Measurements from ENCODE around the gene RRAGC. TPM values are rescaled to one million over a fixed set of nuclear protein-coding genes. Genes with fewer than 3 reads are reported as not detected.

Gene RRAGC
- total and polyA plus RNA-seq, 9 of the 15 experiments (the other 6 are each of a cell fraction or from before 2014, with no cell fraction given) = 3.9 to 16.9 (median 10.9) TPM

GRCh38 chr1:38815903-38816627 lies 43.5 kb downstream of the RRAGC start (continued):
- TF ChIP-seq MNT (conservative IDR thresholded peaks at IDR 0.05) = peak; percentile 39 to 74
- TF ChIP-seq XRCC3 (IDR thresholded peaks at IDR 0.05) = no peak
- peak; percentile 96 for TF ChIP-seq PCBP1 (IDR thresholded peaks at IDR 0.05; ENCODE audit: low read depth, low read length, poor library complexity, severe bottlenecking)
- TF ChIP-seq FOXJ2 (tag; IDR thresholded peaks at IDR 0.05) = no peak
- no peak for TF ChIP-seq TSHZ1 (CRISPR knock-in tag; IDR thresholded peaks at IDR 0.05)
- no peak for TF ChIP-seq ELK3 (CRISPR knock-in tag; IDR thresholded peaks at IDR 0.05)
- TF ChIP-seq TSC22D4 (tag; IDR thresholded peaks at IDR 0.05) = no peak
- no peak for TF ChIP-seq HNRNPK (IDR thresholded peaks at IDR 0.05; ENCODE audit: low read depth, low read length, poor library complexity, severe bottlenecking)
- TF ChIP-seq ATF7 (IDR thresholded peaks at IDR 0.05) = peak; percentile 92
- TF ChIP-seq E2F8 (IDR thresholded peaks at IDR 0.05; ENCODE audit: low read depth, partially characterized antibody) = peak; percentile 31
- peak; percentile 84 to 92 for TF ChIP-seq E2F6 (IDR thresholded peaks at IDR 0.05; ENCODE audit: borderline replicate concordance in 1 of 2, extremely low read depth in 1 of 2, insufficient read depth in 1 of 2, insufficient read length in 1 of 2, low read depth in 1 of 2, low read length in 1 of 2, poor library complexity in 1 of 2, severe bottlenecking in 1 of 2)
- peak; percentile 99 for TF ChIP-seq SMARCE1 (IDR thresholded peaks at IDR 0.05)
- TF ChIP-seq THAP12 (CRISPR knock-in tag; IDR thresholded peaks at IDR 0.05) = 0 out of 2 replicates have a peak, but pooled peaks have one; percentile 30
